ENCODE results near the gene FAAP100.

FAAP100 gene

DNA sequence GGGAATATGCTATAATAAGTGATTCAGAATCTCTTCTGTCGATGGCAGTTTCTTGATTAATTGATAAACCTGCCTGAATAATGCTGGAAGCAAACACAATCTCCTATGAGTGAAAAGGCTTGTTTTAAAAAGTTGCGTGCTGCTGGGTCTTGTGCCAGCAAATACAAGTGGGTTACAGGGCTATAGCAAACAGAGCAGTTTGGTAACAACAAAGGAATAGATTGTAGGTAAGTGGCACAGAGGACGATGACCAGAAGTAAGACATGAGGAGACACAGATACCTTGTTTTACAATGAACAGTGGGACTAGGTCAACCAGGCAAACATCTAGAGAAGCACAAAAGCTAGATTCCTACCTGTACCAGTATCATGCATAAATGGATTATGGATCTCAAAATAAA lies 23.7 kb upstream of the FAAP100 start:
- no peak for DNase-seq (ENCODE audit: low read depth)

DNA sequence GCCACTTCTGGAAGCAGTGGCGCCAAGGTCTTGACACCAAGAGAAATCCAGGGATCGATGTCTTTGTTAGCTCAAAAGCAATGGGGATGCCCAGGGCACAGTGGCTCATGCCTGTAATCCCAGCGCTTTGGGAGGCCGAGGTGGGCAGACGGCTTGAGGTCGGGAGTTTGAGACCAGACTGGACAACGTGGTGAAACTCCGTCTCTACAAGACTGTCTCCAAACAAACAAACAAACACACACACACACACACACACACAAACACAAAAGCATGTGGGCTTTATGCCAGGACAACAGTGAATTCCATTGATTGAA lies 22.4 kb upstream of the FAAP100 start:
- no peak for DNase-seq (ENCODE audit: low read depth)

DNA sequence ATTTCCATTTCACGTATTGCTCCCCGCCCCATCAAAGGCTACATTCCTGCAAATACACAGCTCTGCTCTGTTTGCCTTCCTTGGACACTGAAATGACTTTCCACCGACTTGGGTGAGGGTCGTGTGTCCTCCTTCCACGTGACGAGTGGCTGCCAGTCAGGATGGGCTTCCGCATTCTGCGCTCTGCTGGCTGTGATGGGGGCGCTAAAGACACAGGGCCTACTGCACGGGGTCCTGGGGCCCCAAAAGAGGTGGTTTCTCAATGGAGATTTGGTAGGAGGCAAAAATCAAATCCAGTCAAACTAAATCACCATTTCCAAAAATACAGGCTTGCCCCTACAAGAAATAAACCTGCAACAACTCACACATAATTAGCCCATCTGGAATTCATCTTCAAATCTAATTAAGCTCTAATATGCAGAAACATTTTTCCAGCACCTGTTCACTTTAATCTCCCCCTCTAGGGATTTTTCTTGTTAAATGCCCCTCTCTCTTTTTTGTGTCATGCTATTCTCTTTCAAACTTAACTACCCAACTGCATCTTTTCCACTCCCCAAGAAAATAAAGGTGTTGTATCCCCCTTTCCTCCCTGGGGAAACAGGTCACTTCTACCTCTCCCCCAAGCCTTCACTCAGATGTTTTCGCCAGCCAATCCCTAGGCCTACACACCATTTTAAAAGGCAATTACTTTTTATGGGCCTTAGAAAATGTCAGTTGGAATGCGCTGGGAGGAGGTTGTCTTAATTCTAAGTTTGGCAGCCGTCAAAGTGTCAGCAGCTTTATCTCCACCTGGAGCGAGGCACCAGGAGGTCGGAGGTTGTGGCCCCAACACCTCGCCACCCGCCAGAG lies 21.9 kb upstream of the FAAP100 start:
- no peak for DNase-seq (ENCODE audit: low read depth)

GRCh38 chr17:81572563-81573168 lies 20.5 kb upstream of the FAAP100 start:
- no peak for DNase-seq (ENCODE audit: low read depth)

- no peak for DNase-seq (ENCODE audit: low read depth)
Observed at GRCh38 chr17:81570964-81571363, 18.8 kb upstream of the FAAP100 start.

- DNase-seq (ENCODE audit: low read depth), result no peak
Observed at GRCh38 chr17:81569986-81570514, 17.9 kb upstream of the FAAP100 start.

- no peak for DNase-seq (ENCODE audit: low read depth)
Observed at GRCh38 chr17:81568416-81568815, 16.3 kb upstream of the FAAP100 start.

DNA sequence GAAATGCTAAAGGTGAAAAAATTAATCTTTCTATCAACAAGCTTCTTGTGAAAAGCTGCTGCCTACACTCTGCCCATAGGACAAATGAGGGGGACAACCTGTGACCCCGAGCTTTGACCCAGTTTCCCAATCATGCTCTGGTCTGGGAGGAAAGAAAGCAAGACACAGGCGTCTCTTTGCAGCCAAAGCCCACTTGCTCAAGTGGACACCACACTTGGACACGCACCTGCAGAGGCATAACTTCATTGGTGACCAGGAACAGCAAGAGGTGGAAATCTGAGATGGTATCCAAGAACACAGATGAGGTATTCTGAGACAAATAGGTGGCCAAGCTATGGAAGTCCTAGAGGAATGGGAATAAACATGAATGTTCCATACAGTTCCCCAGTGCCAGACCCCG lies 15.0 kb upstream of the FAAP100 start:
- no peak for DNase-seq (ENCODE audit: low read depth)

DNA sequence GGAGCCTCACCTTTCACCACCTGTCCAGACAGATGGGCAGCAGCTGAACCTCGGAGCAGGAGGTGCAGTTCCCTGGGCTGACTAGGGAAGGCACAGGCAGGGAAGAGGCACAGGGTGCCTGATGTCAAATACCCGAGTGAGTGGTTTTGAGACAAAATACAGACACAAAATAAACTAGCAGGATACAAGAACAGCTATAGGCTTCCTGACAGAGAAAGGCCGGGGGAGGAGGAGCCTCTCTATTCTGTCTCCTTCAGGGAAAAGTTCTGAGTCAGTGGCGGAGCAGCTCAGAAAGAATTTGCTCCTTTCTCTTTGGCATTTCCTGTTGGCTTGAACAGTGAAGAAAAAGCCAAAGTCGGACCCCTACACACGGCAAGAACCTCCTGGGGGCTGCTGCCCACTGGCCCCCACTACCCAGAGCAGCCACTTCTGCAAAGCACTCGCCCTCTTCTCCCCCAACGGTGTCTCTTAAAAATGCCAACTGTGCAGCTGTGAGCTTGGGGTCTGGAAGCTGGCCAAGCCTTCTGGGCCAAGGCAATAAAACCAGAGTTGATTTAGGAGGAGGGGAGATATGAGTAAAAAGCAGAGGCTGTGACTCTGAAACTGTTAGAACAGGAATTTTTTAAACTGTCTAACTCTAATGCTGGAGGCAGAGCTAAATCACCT lies 14.4 kb upstream of the FAAP100 start:
- DNase-seq (ENCODE audit: low read depth), result no peak

- DNase-seq (ENCODE audit: low read depth), result no peak
Observed at GRCh38 chr17:81565231-81565630, 13.1 kb upstream of the FAAP100 start.

GRCh38 chr17:81564778-81565177 lies 12.6 kb upstream of the FAAP100 start:
- DNase-seq (ENCODE audit: low read depth), result no peak

DNA sequence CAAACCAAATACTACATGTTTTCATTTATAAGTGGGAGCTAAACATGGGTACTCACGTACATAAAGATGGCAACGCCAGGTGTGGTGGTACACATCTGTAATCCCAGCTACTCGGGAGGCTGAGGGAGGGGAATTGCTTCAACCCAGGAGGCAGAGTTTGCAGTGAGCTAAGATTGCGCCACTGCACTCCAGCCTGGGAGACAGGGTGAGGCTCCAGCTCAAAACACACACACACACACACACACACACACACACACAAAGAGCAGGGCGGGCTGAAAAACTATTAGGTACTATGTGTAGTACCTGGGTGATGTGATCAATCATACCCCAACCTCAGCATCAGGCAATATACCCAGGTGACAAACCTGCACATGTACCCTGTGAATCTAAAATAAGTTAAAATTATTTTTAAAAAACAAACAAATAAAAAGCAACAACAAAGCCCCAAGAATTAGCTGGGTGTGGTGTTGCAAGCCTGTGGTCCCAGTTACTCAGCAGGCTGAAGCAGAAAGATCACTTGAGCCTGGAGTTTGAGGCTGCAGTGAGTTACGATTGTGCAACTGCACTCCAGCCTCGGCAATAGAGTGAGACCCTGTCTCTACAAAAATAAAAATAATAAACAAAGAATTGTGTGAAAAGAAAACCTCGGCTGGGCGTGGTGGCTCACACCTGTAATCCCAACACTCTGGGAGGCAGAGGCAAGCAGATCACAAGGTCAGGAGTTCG lies 11.9 kb upstream of the FAAP100 start:
- DNase-seq (ENCODE audit: low read depth), result no peak

GRCh38 chr17:81561494-81561885 lies 9.3 kb upstream of the FAAP100 start:
- DNase-seq (ENCODE audit: low read depth), result no peak

GRCh38 chr17:81558941-81559806 lies 7.0 kb upstream of the FAAP100 start:
- DNase-seq (ENCODE audit: low read depth), result no peak

GRCh38 chr17:81558115-81558468 lies 5.9 kb upstream of the FAAP100 start:
- DNase-seq (ENCODE audit: low read depth), result no peak

GRCh38 chr17:81557276-81558114 lies 5.3 kb upstream of the FAAP100 start:
- no peak for DNase-seq (ENCODE audit: low read depth)

- no peak for DNase-seq (ENCODE audit: low read depth)
Observed at GRCh38 chr17:81556863-81557262, 4.7 kb upstream of the FAAP100 start.

DNA sequence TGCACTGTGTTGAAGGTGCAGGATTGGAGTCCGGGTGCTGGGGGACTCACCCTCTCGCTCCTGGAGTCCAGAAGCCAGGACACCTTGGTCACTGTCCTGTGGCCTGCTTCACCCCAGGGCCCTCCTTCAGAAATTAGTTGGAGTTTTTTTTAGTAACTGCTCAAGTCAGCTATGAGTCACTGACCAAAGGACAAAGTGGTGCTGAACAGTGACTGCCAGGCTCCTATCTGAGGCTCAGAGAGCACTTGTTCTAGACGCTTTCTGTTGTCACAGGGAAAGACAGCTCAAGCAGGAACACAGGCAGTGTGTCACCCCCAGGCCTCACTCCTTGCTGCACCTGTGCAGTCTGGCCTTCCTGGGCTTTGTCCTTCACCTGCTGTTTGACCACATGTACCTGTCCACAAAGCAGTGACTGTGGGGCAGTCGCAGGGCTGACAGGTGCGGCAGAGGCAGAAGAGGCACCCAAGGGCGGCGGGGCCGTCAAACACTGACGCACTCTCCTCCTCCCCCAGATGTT lies 4.1 kb upstream of the FAAP100 start:
- DNase-seq (ENCODE audit: low read depth), result no peak

GRCh38 chr17:81553616-81554181 lies 1.5 kb upstream of the FAAP100 start:
- peak; percentile 63 for DNase-seq (ENCODE audit: low read depth)

DNA sequence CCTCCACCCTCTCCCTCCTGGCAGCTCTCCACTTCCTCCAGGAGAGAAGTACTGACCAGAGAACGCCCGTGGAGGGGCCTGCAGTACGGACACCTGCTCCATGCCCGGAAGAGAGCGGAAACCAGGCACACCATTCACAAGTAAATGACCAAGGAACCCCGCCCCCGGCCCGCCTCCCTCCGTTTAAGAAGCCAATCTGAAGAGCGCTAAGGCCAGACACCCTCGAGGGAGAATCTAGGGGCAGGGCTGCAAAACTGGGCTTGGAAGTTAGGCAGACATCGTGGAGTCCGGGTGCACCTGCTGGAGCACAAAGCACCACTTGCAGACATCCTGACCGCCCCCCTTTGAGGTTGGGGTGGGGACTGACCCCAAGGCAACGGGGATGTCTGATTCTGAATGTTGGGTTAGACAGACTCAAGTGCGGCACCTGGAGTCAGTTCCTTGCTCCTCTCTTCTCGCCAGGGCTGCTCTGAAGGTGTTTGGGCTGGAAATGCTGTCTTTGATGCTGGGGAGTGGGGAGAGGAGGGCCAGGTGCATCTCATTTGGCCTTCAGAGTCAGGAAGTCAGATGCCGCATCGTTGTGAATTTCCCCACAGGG lies 964 bp upstream of the FAAP100 start:
- peak; percentile 68 for DNase-seq (ENCODE audit: low read depth)
